ENCODE data around the gene PPP1R3F. TPM values are rescaled to one million over a fixed set of nuclear protein-coding genes. Genes with fewer than 3 reads are reported as not detected.
A peak's percentile ranks its signal among the peaks of the same experiment; 100 is the strongest.

The PPP1R3F gene, protein sequence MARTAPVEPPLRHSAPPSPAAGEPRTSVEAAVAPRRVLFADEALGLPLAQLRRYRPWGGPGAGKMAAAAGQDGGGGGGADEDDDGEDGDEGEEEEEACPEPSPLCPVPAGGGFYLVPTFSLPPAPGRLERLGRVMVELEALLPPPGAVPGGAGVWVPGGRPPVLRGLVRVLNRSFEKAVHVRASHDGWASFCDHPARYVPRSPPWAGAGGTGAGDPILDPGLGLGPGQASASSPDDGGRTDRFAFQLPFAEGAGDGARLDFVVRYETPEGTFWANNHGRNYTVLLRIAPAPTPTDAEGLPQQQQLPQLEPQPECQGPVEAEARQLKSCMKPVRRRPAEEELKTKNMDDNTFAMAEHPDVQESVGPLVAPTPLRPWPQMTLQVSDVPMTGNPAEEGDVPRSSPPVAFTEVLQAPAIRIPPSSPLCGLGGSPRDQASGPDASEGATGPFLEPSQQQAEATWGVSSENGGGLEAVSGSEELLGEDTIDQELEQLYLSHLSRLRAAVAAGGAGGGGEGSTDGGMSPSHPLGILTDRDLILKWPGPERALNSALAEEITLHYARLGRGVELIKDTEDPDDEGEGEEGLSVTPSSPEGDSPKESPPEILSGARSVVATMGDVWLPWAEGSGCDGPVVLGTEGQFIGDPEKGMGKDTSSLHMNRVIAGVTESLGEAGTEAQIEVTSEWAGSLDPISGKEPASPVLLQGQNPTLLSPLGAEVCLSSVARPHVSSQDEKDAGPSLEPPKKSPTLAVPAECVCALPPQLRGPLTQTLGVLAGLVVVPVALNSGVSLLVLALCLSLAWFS
- total RNA-seq (10 to 100 TPM; 14.8 to 21.8 TPM), polyA plus RNA-seq (1 to 10 TPM; 6.7 to 9.7 (median 8.3) TPM), total RNA-seq (6.9 to 29.5 (median 13.8) reads per million in 6 experiments)

DNA sequence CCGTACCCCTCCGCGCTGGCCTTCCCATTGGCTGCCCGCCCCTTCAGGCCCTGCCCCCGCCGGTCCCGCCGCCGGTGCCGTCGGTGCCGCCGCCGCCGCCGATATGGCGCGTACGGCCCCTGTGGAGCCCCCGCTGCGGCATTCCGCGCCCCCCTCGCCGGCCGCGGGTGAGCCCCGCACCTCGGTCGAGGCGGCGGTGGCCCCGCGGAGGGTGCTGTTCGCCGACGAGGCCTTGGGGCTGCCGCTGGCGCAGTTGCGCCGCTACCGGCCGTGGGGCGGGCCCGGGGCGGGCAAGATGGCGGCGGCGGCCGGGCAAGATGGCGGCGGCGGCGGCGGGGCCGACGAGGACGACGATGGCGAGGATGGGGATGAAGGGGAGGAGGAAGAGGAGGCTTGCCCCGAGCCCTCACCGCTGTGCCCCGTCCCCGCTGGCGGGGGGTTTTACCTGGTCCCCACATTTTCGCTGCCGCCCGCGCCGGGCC lies at the start of gene PPP1R3F:
TSS of gene PPP1R3F (plus strand) at position 27 of the 482 bp plus-strand sequence. CDS start at position 104, 77 bp downstream.
- ATAC-seq: peak; percentile 8 to 12
- Mint-ChIP-seq H3K36me3 (peaks cover 0 to under 1% (median 0%) of the 10 kb centered on the region in 3 donors), H3K27ac (peak within 1 kb of the TSS; percentile 99 to 100 (median 100)), H3K27me3 (no peaks in the 10 kb centered on the region), H3K4me3 (peak within 1 kb of the TSS; percentile 85 to 99 (median 98)), H3K4me1 (peaks cover 11 to 55% (median 48%) of the 10 kb centered on the region in 4 donors), H3K9me3 (no peaks in the 10 kb centered on the region)
- peak in 1 of 10 donors; percentile 76 for DNase-seq
- POLR2A ChIA-PET: interaction anchor here (0.6 to 3.7 kb wide), 12 partner anchors 8 to 403 kb away, joined by 3 to 36 read pairs (median 6); partner anchors contain the start of gene CCDC22

DNA sequence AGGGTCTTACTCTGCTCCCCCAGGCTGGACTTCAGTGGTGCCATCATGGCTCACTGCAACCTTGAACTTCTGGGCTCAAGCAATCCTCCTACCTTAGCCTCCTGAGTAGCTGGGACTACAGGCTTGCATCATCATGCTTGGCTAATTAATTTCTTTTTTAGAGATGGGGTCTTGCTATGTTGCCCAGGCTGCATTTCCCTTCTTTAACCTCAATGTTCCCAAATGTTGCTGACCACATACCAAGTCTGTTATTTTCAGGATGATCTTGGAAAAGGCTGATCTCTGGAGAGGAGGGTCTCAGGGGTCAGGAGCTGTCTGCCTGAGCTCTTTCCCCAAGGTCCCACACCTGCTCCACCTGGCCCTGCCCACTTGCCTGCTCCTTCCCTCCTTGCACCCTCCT lies 49.5 kb upstream of the PPP1R3F start:
- Mint-ChIP-seq H3K4me3 (no peak overlapping the region), H3K27ac (no peak overlapping the region), H3K9me3 (no peaks in the 10 kb centered on the region), H3K36me3 (no peaks in the 10 kb centered on the region), H3K27me3 (no peaks in the 10 kb centered on the region), H3K4me1 (peaks cover 0 to 3% (median 2%) of the 10 kb centered on the region in 4 donors)
- no peak for ATAC-seq
- DNase-seq: no peak
- POLR2A ChIA-PET: interaction anchor here (1.2 kb wide), 1 partner anchor 10 kb away, joined by 4 read pairs; no protein-coding TSS in a partner anchor

DNA sequence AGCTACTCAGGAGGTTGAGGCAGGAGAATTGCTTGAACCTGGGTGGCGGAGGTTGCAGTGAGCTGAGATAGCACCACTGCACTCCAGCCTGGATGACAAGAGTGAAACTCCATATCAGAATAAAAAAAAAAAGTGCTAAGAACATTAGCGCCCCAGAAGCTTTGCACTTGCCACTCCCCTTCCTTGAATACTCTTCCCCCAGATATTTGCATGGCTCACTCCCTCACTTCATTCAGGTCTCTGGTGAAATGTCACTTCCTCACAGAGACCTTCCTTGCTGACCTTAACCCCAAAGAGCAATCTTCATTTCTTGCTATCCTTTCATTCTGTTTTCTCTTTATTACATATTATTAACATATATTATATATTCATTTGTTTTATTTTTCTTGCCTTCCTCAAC lies 47.7 kb upstream of the PPP1R3F start:
- H3K27ac Mint-ChIP-seq: no peak overlapping the region
- H3K36me3 Mint-ChIP-seq: no peaks in the 10 kb centered on the region

DNA sequence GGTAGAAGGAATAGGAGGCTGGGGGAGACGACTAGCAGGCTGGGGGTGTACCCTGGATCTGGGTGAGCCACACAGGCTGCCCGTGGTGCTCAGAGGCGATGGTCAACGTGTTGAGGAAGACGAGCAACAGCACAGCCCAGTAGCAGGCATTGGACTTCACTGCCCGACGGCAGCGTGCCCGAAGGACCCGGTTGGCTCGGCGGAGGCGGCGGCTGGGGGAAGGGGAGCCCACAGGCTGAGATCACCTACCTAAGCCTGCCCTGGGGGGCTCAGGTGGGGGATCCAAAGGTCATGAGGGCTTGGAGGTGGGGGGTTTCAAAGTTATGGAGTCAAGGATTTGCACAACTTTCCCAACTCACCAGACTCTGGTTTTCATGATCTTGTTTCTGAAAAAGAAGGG lies 43.7 kb upstream of the PPP1R3F start:
- H3K9me3 Mint-ChIP-seq: peaks cover 0 to 2% (median 0%) of the 10 kb centered on the region in 9 donors
- ATAC-seq: no peak
- peaks cover 2 to 10% (median 8%) of the 10 kb centered on the region in 4 donors for H3K4me1 Mint-ChIP-seq
- POLR2A ChIA-PET: no interaction called here
- no peak overlapping the region for H3K27ac Mint-ChIP-seq
- no peak for DNase-seq
- peaks cover 0 to 1% (median 0%) of the 10 kb centered on the region in 5 donors for H3K27me3 Mint-ChIP-seq
- H3K4me3 Mint-ChIP-seq: no peak overlapping the region
- H3K36me3 Mint-ChIP-seq: no peaks in the 10 kb centered on the region

More for the DNA sequence above, 47.7 kb upstream of the PPP1R3F start:
- H3K27me3 Mint-ChIP-seq: no peaks in the 10 kb centered on the region
- H3K4me3 Mint-ChIP-seq: no peak overlapping the region
- peaks cover 0 to 3% (median 2%) of the 10 kb centered on the region in 4 donors for H3K4me1 Mint-ChIP-seq
- ATAC-seq: no peak
- POLR2A ChIA-PET: no interaction called here
- H3K9me3 Mint-ChIP-seq: peaks cover 0 to 2% (median 0%) of the 10 kb centered on the region in 9 donors
- no peak for DNase-seq

DNA sequence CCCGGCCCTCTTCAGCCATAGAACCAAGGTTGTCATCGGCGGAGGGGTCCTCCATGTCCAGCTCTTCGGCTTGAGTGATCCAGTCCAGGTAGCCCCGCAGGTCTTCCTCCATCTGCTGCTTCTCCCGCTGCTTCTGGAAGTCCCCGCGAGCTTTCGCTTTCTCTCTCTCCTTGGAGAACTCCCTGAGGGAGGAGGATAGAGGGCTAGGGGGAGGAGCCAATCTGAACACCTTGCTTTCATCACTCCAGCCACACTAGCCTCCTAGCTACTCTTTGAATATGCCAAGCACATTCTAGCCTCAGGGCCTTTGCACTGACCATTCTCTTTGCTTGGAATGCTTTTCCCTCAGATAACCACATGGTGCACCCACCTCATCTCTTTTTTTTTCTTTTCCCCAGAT lies 42.6 kb upstream of the PPP1R3F start:
- no peak overlapping the region for H3K27ac Mint-ChIP-seq
- POLR2A ChIA-PET: no interaction called here
- peaks cover 3 to 15% (median 12%) of the 10 kb centered on the region in 4 donors for H3K4me1 Mint-ChIP-seq
- DNase-seq: no peak
- no peak overlapping the region for H3K4me3 Mint-ChIP-seq
- peaks cover 0 to 2% (median 0%) of the 10 kb centered on the region in 9 donors for H3K9me3 Mint-ChIP-seq
- peaks cover 0 to 1% (median 0%) of the 10 kb centered on the region in 5 donors for H3K27me3 Mint-ChIP-seq
- H3K36me3 Mint-ChIP-seq: no peaks in the 10 kb centered on the region
- no peak for ATAC-seq

DNA sequence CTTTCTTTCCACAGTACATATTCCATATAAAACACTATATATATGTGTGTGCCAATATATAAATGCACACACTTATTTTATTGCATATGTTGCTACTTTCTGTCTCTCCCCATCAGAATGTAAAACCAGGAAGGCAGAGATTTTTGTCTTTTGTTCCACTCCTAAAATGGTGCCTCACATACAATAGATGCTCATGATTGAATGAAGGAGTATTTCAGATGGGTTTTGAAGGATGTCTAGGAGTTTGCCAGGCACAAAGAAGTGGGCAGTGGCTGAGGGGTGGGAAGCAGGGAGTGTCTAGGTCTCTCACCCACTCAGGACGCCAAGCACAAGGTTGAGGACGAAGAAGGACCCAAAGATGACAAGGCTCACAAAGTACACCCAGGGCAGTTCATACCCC lies 41.9 kb upstream of the PPP1R3F start:
- Mint-ChIP-seq H3K4me1 (peaks cover 4 to 16% (median 11%) of the 10 kb centered on the region in 4 donors), H3K36me3 (no peaks in the 10 kb centered on the region), H3K27ac (no peak overlapping the region), H3K9me3 (peaks cover 0 to 2% (median 0%) of the 10 kb centered on the region in 9 donors), H3K4me3 (peak overlapping the region in 1 of 10 donors; percentile 32), H3K27me3 (peaks cover 0 to 1% (median 0%) of the 10 kb centered on the region in 5 donors)
- DNase-seq (no peak), ATAC-seq (no peak)
- POLR2A ChIA-PET: interaction anchor here (0.5 kb wide), 1 partner anchor 147 kb away, joined by 3 read pairs; no protein-coding TSS in a partner anchor

DNA sequence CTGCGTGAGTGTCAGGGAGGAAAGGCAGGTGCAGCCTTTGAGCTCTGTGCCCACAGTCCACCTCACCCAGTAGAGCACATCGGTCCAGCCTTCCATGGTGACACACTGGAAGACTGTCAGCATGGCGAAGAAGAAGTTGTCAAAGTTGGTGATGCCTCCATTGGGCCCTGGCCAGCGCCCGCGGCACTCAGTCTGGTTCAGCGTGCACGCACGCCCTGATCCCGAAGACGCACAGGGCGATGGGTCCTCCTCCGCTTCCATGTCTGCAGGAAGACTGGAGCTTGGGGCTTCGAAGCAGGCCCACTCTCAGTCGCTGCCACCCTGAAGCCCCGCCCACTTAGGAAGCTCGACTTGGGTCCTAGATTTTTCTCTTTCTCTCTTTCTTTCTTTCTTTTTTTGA lies 41.4 kb upstream of the PPP1R3F start:
- Mint-ChIP-seq H3K27ac (peak overlapping the region in 1 of 10 donors; percentile 7), H3K36me3 (no peaks in the 10 kb centered on the region), H3K9me3 (peaks cover 0 to 2% (median 0%) of the 10 kb centered on the region in 9 donors), H3K27me3 (peaks cover 0 to 1% (median 0%) of the 10 kb centered on the region in 5 donors), H3K4me1 (peaks cover 5 to 17% (median 11%) of the 10 kb centered on the region in 4 donors), H3K4me3 (peak overlapping the region in 1 of 10 donors; percentile 32)
- DNase-seq (no peak), ATAC-seq (no peak)
- POLR2A ChIA-PET: interaction anchor here (0.5 kb wide), 1 partner anchor 148 kb away, joined by 3 read pairs; no protein-coding TSS in a partner anchor

DNA sequence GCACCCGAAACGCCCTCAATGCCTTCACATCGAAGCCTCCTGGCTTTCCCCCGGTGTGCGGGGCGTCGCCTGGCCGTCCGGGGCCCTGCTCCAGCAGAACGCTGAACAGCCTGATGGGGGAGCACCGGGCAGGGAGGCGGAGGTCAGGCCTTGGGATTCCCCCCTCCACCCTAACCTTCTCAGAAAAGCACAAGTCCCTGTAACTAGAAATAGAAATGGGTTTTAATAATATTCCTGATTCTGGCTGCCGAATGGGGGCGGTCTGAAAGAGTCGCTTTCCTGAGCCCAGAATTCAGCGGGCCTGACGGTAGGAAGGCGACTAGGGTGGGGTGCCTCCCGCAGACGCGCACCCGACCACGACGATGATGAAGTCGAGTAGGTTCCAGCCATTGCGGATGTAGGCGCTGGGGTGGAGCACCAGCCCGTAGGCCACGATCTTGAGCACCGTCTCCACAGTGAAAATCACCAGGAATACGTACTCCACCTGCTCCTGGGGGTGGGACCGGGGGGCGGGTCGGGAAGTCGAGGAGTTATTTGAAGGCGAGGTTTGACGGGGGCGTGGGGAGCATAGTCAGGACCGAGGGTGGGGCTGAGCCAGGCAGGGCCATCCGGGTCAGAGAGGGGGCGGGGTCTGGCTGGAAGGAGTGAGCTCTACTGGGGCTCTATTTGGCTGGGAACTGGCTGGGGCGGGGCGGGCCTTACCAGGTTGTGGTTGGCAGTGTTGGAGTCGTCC lies 38.9 kb upstream of the PPP1R3F start:
- ATAC-seq: peak; percentile 74 to 75
- POLR2A ChIA-PET: interaction anchor here (0.6 to 1.7 kb wide), 3 partner anchors 11 to 42 kb away, joined by 3 to 6 read pairs (median 4); partner anchors contain the start of gene PPP1R3F
- peak overlapping the region; percentile 73 to 88 (median 84) for H3K4me3 Mint-ChIP-seq
- H3K27me3 Mint-ChIP-seq: peaks cover 0 to 1% (median 0%) of the 10 kb centered on the region in 5 donors
- peaks cover 0 to 1% (median 0%) of the 10 kb centered on the region in 9 donors for H3K9me3 Mint-ChIP-seq
- H3K36me3 Mint-ChIP-seq: no peaks in the 10 kb centered on the region
- peak; percentile 26 to 75 (median 42) for DNase-seq
- peaks cover 9 to 23% (median 18%) of the 10 kb centered on the region in 4 donors for H3K4me1 Mint-ChIP-seq
- H3K27ac Mint-ChIP-seq: peak overlapping the region; percentile 72 to 95 (median 94)

DNA sequence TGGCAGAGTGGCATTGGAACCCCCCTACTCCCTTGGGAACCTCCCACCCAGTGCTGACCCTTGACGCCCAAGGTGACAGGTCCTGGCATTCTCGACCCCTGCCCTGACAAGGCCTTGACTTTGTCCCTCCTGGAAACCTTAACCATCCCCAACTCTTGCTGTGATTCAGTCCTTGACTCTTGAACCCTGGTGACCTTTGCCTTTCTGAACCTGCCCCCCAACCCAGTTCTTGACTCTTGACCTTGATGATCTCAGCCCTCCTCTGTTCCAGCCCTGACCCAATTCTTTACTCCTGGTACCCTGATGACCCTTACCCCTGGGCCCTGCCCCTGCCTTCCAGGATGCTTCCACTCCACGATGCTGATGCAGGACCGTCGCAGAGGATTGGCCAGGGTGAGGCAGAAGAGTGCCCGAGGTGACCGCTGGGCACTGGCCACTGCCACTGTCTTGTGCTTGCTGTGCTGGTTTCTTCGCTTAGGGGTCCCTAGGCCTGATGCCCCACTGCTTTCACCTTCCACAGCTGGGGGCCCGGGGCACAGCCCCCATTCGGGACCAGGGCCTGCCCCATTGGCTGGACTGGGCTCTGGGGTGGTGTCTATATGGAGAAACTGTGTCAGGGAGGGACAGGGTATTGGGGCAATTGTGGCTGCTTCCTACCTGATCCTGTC lies 38.1 kb upstream of the PPP1R3F start:
- Mint-ChIP-seq H3K9me3 (no peaks in the 10 kb centered on the region), H3K4me3 (peak overlapping the region in 9 of 10 donors; percentile 22 to 88 (median 83)), H3K4me1 (peaks cover 9 to 26% (median 23%) of the 10 kb centered on the region in 4 donors), H3K27ac (peak overlapping the region; percentile 69 to 95 (median 92)), H3K27me3 (peaks cover 0 to 1% (median 0%) of the 10 kb centered on the region in 5 donors), H3K36me3 (no peaks in the 10 kb centered on the region)
- ATAC-seq (no peak), DNase-seq (no peak)
- POLR2A ChIA-PET: interaction anchor here (1.1 kb wide), 1 partner anchor 38 kb away, joined by 3 read pairs; the partner anchor contains the start of gene PPP1R3F

DNA sequence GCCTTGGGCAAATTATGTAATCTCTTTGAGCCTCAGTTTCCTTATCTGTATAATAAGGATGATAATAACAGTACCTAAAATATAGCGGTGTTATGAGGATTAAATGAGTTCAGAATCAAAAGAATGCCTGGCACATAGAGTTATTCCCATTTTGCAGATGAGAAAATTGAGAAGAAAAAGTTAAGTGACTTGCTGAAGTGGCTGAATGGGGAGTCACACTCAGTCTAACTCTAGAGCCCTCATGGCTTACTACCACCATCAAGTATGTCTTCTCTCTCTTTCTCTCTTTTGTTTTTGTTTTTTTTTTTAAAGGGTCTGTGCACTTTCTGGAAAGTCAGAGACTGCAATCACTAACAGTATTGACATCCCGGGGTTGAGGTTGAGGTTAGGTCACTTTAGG lies 37.1 kb upstream of the PPP1R3F start:
- POLR2A ChIA-PET: interaction anchor here (1.1 kb wide), 1 partner anchor 37 kb away, joined by 3 read pairs; the partner anchor contains the start of gene PPP1R3F
- Mint-ChIP-seq H3K36me3 (no peaks in the 10 kb centered on the region), H3K27ac (peak overlapping the region in 3 of 10 donors; percentile 31 to 75 (median 54)), H3K4me1 (peaks cover 14 to 36% (median 33%) of the 10 kb centered on the region in 4 donors), H3K27me3 (no peaks in the 10 kb centered on the region), H3K9me3 (no peaks in the 10 kb centered on the region), H3K4me3 (peak overlapping the region in 2 of 10 donors; percentile 24 to 26)
- ATAC-seq: no peak
- no peak for DNase-seq

DNA sequence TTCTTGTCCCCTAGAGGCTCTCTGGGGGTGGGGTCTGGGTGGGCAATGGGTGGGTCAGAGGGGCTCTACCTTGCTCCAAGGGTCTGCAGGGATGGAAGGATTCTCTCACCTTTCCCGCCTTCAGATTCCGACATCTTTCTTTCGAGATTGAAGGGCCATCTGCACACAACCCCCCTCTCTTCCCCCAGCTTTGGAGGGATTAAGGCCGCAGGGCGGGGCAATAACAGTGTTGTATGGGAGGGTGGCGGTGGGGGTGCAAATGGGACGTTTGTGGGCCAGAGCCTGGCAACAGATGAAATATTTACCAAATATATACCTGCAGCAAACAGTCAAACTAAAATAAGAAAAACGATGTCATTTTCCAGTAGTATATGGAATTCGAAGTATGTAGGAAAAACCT lies 36.4 kb upstream of the PPP1R3F start, which contains the start of gene CACNA1F:
TSS of gene CACNA1F (minus strand) at position 165 of the 400 bp plus-strand sequence. CDS start at position 134, 31 bp downstream.
- POLR2A ChIA-PET: no interaction called here
- ATAC-seq (no peak), DNase-seq (no peak)
- Mint-ChIP-seq H3K4me3 (peak within 1 kb of the TSS in 2 of 10 donors; percentile 24 to 26), H3K27ac (peak within 1 kb of the TSS in 7 of 10 donors; percentile 31 to 75 (median 54)), H3K27me3 (no peaks in the 10 kb centered on the region), H3K9me3 (no peaks in the 10 kb centered on the region), H3K36me3 (no peaks in the 10 kb centered on the region), H3K4me1 (peaks cover 14 to 38% (median 34%) of the 10 kb centered on the region in 4 donors)

Measured in naive thymus-derived CD8-positive, alpha-beta T cell (primary cell).